Measurements from ENCODE around the gene NCKIPSD.

DNA sequence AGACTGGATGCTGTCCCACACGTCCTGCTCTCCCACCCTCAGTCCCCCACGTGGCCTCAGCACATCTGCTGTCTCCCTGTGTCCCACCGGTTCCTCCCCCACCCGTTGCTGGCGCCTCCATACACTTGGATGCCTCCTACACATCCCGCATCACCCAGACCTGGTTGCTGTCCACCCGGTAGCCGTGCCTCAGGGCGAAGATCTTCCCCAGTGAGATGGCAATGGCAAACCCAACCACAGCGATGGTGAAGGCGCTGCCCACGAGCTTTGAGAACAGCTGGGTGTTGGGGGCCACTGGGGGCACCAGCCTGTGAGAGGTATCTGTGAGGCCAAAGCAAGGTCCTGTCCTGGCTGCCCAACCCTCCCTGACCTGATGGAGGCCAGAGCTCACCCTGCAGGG is 54.9 kb downstream of the NCKIPSD start:
- no peak for TF ChIP-seq POLR2A (IDR thresholded peaks at IDR 0.05)
- TF ChIP-seq, protein P1, sequence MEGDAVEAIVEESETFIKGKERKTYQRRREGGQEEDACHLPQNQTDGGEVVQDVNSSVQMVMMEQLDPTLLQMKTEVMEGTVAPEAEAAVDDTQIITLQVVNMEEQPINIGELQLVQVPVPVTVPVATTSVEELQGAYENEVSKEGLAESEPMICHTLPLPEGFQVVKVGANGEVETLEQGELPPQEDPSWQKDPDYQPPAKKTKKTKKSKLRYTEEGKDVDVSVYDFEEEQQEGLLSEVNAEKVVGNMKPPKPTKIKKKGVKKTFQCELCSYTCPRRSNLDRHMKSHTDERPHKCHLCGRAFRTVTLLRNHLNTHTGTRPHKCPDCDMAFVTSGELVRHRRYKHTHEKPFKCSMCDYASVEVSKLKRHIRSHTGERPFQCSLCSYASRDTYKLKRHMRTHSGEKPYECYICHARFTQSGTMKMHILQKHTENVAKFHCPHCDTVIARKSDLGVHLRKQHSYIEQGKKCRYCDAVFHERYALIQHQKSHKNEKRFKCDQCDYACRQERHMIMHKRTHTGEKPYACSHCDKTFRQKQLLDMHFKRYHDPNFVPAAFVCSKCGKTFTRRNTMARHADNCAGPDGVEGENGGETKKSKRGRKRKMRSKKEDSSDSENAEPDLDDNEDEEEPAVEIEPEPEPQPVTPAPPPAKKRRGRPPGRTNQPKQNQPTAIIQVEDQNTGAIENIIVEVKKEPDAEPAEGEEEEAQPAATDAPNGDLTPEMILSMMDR (IDR thresholded peaks at IDR 0.05), result no peak

Data from tibial nerve (tissue), 3 donors.